Measurements from ENCODE around the gene PNMA8C.
"Not testable (repeated sequence)": the region's sequence is repeated elsewhere in the genome, so short reads cannot be mapped to it uniquely, and the experiment has no call there.

The PNMA8C gene

DNA sequence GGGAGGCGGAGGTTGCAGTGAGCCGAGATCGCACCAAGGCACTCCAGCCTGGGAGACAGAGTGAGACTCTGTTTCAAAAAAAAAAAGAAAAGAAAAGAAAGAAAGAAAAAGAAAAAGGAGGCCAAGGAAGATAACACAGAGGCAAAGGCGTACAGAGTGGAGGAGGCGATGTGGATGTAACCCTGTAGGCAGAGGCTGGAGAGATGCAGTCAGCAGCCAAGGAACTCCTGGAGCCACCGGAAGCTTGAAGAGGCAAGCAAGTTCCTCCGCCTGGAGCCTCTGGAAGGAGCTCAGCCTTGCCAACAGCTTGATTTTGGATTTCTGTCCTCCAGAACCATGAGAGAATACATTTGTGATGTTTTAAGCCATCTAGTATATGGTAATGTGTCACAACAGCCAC is 8.7 kb downstream of the PNMA8C start:
- H3K27ac ChIP-seq, result no peak overlapping the region
- TF ChIP-seq, protein P1, sequence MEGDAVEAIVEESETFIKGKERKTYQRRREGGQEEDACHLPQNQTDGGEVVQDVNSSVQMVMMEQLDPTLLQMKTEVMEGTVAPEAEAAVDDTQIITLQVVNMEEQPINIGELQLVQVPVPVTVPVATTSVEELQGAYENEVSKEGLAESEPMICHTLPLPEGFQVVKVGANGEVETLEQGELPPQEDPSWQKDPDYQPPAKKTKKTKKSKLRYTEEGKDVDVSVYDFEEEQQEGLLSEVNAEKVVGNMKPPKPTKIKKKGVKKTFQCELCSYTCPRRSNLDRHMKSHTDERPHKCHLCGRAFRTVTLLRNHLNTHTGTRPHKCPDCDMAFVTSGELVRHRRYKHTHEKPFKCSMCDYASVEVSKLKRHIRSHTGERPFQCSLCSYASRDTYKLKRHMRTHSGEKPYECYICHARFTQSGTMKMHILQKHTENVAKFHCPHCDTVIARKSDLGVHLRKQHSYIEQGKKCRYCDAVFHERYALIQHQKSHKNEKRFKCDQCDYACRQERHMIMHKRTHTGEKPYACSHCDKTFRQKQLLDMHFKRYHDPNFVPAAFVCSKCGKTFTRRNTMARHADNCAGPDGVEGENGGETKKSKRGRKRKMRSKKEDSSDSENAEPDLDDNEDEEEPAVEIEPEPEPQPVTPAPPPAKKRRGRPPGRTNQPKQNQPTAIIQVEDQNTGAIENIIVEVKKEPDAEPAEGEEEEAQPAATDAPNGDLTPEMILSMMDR (conservative IDR thresholded peaks at IDR 0.05), result no peak
- no peak for TF ChIP-seq ZFX (IDR thresholded peaks at IDR 0.05)

DNA sequence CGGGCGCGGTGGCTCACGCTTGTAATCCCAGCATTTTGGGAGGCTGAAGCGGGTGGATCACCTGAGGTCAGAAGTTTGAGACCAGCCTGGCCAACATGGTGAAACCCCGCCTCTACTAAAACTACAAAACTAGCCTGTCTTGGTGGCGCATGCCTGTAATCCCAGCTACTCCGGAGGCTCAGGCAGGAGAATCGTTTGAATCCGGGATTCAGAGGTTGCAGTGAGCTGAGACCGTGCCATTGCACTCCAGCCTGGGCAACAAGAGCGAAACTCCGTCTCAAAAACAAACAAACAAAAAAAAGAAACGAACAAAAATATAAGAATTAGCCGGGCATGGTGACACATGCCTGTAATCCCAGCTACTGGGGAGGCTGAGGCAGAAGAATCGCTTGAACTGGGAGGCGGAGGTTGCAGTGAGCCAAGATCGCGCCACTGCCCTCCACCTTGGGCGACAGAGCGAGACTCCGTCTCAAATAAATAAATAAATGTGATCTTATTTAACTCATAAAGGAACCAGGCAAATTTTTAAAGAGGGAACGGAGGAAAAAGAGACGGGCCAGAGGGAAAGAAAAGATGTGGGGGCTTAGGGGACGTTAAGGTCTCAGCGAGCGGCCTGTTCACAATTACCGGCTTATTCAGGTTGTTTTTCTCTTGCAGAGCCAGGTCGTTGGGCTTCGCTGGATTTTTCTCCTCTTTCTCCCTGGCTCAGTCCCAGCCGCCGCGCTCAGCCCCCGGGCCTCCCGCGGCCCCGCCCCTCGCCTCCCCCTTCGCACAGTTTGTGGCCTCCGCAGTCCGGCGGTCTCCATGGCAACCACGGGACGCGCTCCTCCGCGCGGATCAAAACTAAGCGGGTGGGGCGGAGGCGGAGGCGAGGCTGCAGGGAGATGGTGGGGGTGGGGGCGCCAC is 12.7 kb downstream of the PNMA8C start:
- not testable (repeated sequence) for H3K27ac ChIP-seq

DNA sequence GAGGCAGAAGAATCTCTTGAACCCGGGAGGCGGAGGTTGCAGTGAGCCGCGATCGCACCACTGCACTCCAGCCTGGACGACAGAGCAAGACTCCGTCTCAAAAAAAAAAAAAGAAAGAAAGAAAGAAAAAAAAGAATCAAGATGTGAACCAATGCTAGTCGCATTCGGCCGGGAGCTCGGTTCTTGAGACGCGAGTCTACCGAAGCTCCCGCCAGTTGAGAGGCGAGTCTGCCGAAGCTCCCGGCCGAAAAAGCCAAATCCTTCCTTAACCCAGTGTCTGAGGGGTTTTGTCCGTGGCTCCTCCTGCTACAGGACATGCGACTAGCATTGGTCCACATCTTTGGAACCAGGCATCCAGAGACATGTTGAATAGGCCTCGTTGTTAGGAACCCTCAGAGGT is 13.8 kb downstream of the PNMA8C start:
- not testable (repeated sequence) for H3K27ac ChIP-seq

DNA sequence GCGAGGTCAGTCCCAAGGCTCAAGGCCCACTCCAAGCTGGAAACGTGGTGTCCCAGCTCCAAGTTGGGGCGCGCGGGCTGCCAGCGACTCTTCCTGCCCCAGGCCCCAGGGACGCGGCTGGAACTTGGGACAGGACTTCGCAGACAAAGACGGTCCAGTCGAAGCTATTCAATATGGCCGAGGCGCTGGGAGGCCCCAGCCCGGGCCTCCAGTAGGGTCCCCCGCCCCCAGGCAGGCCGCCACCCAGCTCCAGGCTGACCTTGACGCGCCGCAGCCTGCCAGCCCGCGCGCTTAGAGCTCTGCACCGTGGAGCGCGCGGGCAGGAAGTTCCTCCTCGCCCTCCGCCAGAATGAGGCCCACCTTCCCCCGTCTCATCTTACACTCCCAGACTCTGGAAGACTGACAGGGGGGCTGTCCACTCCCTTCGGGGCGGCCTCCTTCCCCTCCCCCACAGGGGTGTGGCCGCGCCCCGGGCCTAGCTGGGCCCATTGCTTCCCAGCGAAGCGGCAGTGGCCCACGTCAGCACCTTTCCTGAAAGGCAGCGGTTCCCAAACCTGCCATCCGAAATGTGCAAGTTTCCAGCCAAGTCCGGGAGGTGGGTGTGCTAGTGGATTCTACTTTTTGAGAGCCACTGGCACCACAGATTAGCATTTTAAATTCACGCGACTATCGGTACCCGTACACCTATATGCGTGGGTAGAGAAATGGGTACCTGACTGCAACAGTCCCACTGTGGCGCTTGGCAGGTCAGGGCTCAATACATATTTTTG is 15.3 kb downstream of the PNMA8C start, which contains the start of gene CCDC8:
CCDC8 (minus strand) TSS at position 303 of the 770 bp plus-strand sequence. CDS start 754 bp downstream, outside the sequence.
- TF ChIP-seq, protein P1 (conservative IDR thresholded peaks at IDR 0.05), result no peak
- TF ChIP-seq ZFX (IDR thresholded peaks at IDR 0.05), result no peak

DNA sequence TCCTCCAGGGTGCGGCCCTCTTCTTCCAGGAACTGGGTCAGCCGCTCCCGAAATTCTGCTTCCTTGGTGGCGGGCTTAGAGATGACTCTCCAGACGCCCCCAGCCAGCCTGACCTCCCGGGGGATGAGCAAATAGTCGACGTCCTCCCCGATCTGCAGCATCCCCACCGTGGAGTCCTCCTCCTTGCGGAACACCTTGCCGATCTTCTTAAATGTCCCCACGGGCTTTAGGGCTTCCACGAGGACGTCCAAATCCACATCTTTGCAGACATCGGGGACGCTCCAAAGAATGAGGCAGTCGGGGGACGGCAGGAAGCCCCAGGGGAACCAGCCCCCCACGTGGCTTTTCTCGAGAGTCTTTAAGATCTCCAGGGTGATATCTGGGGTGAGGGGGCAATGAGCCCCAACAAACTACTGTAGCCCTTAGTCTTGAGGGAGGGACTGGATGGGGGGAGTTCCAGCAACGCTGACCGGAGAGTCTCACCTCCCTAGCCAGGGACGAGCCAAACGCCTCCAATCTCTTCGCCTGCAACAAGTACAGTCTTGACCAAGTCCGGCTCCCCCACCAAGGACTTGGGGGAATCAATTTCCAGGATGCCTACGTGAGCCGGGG is 16.0 kb downstream of the PNMA8C start:
- TF ChIP-seq ZFX (IDR thresholded peaks at IDR 0.05), result no peak
- TF ChIP-seq, protein P1 (conservative IDR thresholded peaks at IDR 0.05), result no peak
- H3K27ac ChIP-seq, result no peak overlapping the region

More for the DNA sequence above, 15.3 kb downstream of the PNMA8C start, which contains the start of gene CCDC8:
- H3K27ac ChIP-seq, result no peak within 1 kb of the TSS

DNA sequence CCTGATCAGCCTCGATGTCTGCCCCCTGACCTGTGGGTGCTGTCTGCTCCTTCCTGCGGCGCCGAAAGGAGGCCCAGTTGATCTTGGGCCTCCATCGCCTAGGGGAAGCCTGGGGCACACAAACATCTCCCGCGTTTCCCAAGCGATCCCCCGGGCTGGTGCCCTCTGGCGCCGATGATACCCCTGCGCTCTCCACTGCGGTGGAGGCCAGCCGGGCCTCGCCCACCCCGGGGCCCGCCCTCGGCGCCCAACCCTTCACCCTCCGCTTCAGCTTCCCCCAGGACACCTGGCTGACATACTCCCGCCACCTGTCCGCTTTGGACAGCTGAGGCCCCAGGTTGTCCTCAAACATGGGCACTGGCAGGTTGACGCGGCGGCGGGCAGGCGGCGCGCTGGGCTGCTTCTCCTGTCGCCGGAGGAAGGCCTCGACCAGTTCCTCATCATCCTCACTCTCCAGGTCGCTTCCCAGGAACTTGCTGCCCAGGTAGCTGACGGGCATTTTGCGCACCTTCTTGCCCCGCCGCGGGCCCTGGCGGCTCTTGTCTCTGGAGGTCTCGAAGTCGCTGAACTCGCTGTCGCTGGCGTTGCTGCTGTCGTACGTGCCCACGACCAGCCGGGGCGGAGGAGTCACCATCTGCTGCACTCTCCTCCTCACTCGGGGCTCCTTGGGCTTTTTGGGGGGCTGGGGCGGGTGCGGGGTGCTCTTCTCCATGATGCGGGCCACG is 16.6 kb downstream of the PNMA8C start:
- H3K27ac ChIP-seq, result no peak overlapping the region
- TF ChIP-seq, protein P1 (conservative IDR thresholded peaks at IDR 0.05), result no peak
- TF ChIP-seq ZFX (IDR thresholded peaks at IDR 0.05), result no peak

DNA sequence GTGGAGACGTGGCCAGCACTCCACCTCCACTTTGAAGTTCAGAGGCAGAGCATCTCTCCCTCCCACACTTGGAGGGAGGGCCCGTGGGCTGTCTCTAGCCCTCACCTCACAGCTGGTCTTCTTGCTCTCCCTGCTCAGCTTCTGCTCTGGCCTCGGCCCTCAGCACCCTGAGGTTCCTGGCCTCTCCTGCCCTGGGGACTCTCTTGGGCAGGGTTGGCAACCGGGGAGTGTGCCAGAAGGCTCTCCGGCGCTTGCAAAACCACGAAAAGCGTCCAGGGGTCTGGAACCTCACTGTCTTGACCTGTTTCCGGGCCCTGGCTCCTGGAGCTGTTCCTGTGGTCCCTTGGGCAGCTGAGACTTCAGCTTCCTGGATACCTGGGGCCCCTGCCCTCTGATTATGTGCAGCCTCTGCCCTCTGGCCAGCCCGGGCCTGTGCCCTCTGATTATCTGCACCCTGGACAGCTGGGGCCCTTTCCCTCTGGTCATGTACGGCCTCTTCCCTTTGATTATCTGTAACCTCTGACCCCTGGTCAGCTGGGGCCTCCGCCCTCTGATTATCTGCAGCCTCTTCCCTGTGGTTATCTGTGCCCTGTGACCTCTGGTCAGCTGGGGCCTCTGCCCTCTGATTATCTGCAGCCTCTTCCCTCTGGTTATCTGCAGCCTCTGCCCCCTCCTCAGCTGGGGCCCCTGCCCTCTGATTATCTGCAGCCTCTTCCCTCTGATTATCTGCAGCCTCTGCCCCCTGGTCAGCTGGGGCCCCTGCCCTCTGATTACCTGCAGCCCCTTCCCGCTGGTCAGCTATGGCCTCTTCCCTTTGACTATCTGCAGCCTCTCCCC is 17.4 kb downstream of the PNMA8C start:
- TF ChIP-seq, protein P1 (conservative IDR thresholded peaks at IDR 0.05), result no peak
- TF ChIP-seq ZFX (IDR thresholded peaks at IDR 0.05), result no peak
- H3K27ac ChIP-seq, result no peak overlapping the region
